Trophoblast cell (in vitro differentiated cells and primary cell): ENCODE measurements around the gene CRYL1. TPM values are rescaled to one million over a fixed set of nuclear protein-coding genes. Genes with fewer than 3 reads are reported as not detected.

Experiments
- DNase-seq, 2 donors: peaks; one replicate each; pipeline ENCODE4 v3.0.0-alpha.2; 2016
- H2AFZ ChIP-seq: 2 replicates; pipeline ENCODE4 v1.6.1; 2013; ENCODE audit warnings: low read length, moderate library complexity, mild to moderate bottlenecking; ENCODE audit not compliant: insufficient read depth, poor library complexity
- H2AK5ac ChIP-seq: 2 replicates; pipeline ENCODE4 v1.6.1; 2013; ENCODE audit warnings: mild to moderate bottlenecking, low read length
- H2BK120ac ChIP-seq: 2 replicates; pipeline ENCODE4 v1.6.1; 2013; ENCODE audit warnings: low read length, mild to moderate bottlenecking, moderate library complexity; ENCODE audit not compliant: insufficient read depth, poor library complexity
- H2BK12ac ChIP-seq: 2 replicates; pipeline ENCODE4 v1.6.1; 2013; ENCODE audit warnings: mild to moderate bottlenecking, low read length, moderate library complexity
- H2BK5ac ChIP-seq: 2 replicates; pipeline ENCODE4 v1.6.1; 2013; ENCODE audit warnings: low read length, low read depth, moderate library complexity, mild to moderate bottlenecking; ENCODE audit not compliant: poor library complexity
- H3K14ac ChIP-seq: 2 replicates; pipeline ENCODE4 v1.6.1; 2013; ENCODE audit warnings: mild to moderate bottlenecking, low read length
- H3K18ac ChIP-seq: 2 replicates; pipeline ENCODE4 v1.6.1; 2013; ENCODE audit warnings: mild to moderate bottlenecking, low read length
- H3K23ac ChIP-seq: 2 replicates; pipeline ENCODE4 v1.6.1; 2013; ENCODE audit warnings: low read length
- H3K27ac ChIP-seq: 2 replicates; pipeline ENCODE4 v1.5.1; 2013; ENCODE audit warnings: low read depth, mild to moderate bottlenecking, inconsistent platforms, low read length, moderate library complexity
- H3K27me3 ChIP-seq: 2 replicates; pipeline ENCODE4 v1.6.1; 2013; ENCODE audit warnings: inconsistent platforms, mild to moderate bottlenecking, low read length, moderate library complexity; ENCODE audit not compliant: insufficient read depth
- H3K36me3 ChIP-seq, 2 experiments: 1 replicate in 1 of 2; 2 replicates in 1 of 2; pipeline ENCODE4 v1.6.1; 2013; ENCODE audit warnings: low read length in 2 of 2, mild to moderate bottlenecking in 2 of 2, moderate library complexity in 1 of 2; ENCODE audit not compliant: insufficient read depth in 2 of 2, control insufficient read depth in 1 of 2
- H3K4ac ChIP-seq: 2 replicates; pipeline ENCODE4 v1.6.1; 2013; ENCODE audit warnings: low read depth, mild to moderate bottlenecking, low read length, moderate library complexity
- H3K4me1 ChIP-seq, 2 experiments: 1 replicate in 1 of 2; 2 replicates in 1 of 2; pipeline ENCODE4 v1.6.1; 2013; ENCODE audit warnings: low read length in 2 of 2, mild to moderate bottlenecking in 2 of 2, moderate library complexity in 1 of 2; ENCODE audit not compliant: insufficient read depth in 2 of 2, control insufficient read depth in 1 of 2
- H3K4me2 ChIP-seq: 2 replicates; pipeline ENCODE4 v1.6.1; 2013; ENCODE audit warnings: inconsistent platforms, mild to moderate bottlenecking, low read length, moderate library complexity
- H3K4me3 ChIP-seq: 2 replicates; pipeline ENCODE4 v1.5.1; 2013; ENCODE audit warnings: mild to moderate bottlenecking, low read depth, low read length, inconsistent platforms
- H3K79me1 ChIP-seq: one replicate; pipeline ENCODE4 v1.6.1; 2013; ENCODE audit warnings: low read length
- H3K79me2 ChIP-seq: 2 replicates; pipeline ENCODE4 v1.6.1; 2013; ENCODE audit warnings: low read length, mild to moderate bottlenecking; ENCODE audit not compliant: control insufficient read depth, insufficient read depth, poor library complexity
- H3K9ac ChIP-seq: 2 replicates; pipeline ENCODE4 v1.6.1; 2013; ENCODE audit warnings: mild to moderate bottlenecking, low read length
- H3K9me3 ChIP-seq: 2 replicates; pipeline ENCODE4 v1.6.1; 2013; ENCODE audit warnings: low read depth, mild to moderate bottlenecking, control low read depth, inconsistent platforms, low read length; ENCODE audit not compliant: insufficient read depth
- H4K12ac ChIP-seq: 2 replicates; pipeline ENCODE4 v1.6.1; 2013; ENCODE audit warnings: low read depth, mild to moderate bottlenecking, low read length, moderate library complexity
- H4K8ac ChIP-seq: 2 replicates; pipeline ENCODE4 v1.6.1; 2013; ENCODE audit warnings: low read depth, mild to moderate bottlenecking, low read length, moderate library complexity
- H4K91ac ChIP-seq: one replicate; pipeline ENCODE4 v1.6.1; 2013; ENCODE audit warnings: low read depth, mild to moderate bottlenecking, low read length, moderate library complexity
- WGBS: extraction: QIAGEN DNeasy Blood & Tissue Kit; methylation state at CpG from one replicate; pipeline ENCODE4 v1.1.7; 2013; ENCODE audit warnings: missing lambda C conversion rate; ENCODE audit not compliant: insufficient read length, insufficient coverage; ENCODE audit errors: extremely low coverage; 5-methylcytosine and 5-hydroxymethylcytosine counted together
- polyA plus RNA-seq: library from polyadenylated mRNA; stranded (reverse); fragments of 200-250 nt; gene quantifications from 2 replicates; pipeline ENCODE4 v1.2.3, GENCODE V29; 2013

The CRYL1 gene, protein sequence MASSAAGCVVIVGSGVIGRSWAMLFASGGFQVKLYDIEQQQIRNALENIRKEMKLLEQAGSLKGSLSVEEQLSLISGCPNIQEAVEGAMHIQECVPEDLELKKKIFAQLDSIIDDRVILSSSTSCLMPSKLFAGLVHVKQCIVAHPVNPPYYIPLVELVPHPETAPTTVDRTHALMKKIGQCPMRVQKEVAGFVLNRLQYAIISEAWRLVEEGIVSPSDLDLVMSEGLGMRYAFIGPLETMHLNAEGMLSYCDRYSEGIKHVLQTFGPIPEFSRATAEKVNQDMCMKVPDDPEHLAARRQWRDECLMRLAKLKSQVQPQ
- polyA plus RNA-seq, result 5.5 and 6.0 TPM in 2 replicates

DNA sequence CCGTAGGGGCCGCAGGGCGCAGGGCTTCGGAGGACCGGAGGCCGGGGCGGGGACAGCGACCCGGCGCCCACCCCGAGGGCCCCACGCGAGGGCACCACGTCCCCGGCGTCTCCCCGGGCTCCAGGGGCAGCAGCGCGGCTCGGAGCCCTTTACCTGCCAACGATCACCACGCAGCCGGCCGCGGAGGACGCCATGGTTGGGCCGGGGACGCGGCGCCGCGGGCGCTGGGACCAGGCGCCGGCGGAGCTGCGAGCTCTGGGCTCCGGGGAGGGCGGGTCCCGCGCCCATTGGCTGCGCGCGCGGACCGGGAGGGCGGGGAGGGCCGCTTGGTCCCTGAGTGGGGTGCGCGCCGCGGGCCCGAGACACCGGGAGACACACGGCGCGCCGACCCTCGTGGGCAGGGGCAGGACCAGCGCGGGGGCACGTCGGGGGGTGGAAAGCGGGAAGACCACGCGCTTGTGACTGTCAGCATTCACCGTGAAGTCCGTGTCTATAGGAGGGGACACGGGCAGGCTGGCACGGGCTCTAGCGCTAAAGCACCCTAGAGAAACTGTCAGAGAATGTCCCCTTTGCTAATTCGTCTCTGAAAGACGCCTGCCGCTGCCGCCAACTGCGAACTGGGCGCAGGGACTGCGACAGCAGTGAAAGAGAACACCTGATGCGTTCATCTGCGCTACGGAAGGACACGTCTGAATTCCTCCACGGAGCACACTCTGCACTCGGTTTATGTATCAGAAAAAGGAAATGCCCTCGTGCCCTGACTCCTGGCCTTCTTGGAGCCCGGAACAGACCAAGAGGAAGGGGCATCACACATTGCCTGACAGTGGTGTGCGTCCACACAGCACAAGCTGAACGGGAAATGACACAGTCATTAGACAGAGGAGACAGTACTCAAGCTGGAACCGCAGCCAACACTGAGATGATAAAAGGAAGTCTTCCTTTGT is at the start of gene CRYL1:
TSS of gene CRYL1 (minus strand) at position 257 of the 944 bp plus-strand sequence. CDS start at position 194, 63 bp downstream.
- H3K9me3 ChIP-seq, result no peaks in the 10 kb centered on the region
- H3K4ac ChIP-seq, result no peak within 1 kb of the TSS
- H4K8ac ChIP-seq, result peak within 1 kb of the TSS; percentile 55
- no peak within 1 kb of the TSS for H4K91ac ChIP-seq
- peak within 1 kb of the TSS; percentile 57 for H3K9ac ChIP-seq
- H2AFZ ChIP-seq, result peak within 1 kb of the TSS; percentile 68
- no peak within 1 kb of the TSS for H2BK120ac ChIP-seq
- H3K36me3 ChIP-seq, result no peaks in the 10 kb centered on the region
- DNase-seq, result peak; percentile 34 to 68
- no peak within 1 kb of the TSS for H2BK5ac ChIP-seq
- H3K79me2 ChIP-seq, result no peaks in the 10 kb centered on the region
- H3K4me2 ChIP-seq, result peak within 1 kb of the TSS; percentile 94
- H3K4me1 ChIP-seq, result peaks cover 0 to 3% of the 10 kb centered on the region in 2 experiments
- no peak within 1 kb of the TSS for H3K27ac ChIP-seq
- H2AK5ac ChIP-seq, result no peak within 1 kb of the TSS
- H4K12ac ChIP-seq, result peak within 1 kb of the TSS; percentile 19
- H3K4me3 ChIP-seq, result peak within 1 kb of the TSS; percentile 83
- no peak within 1 kb of the TSS for H3K23ac ChIP-seq
- no peak within 1 kb of the TSS for H2BK12ac ChIP-seq
- peak within 1 kb of the TSS; percentile 19 for H3K14ac ChIP-seq
- no CpG with 5 or more reads among the region's 89 CpGs for WGBS
- H3K18ac ChIP-seq, result peak within 1 kb of the TSS; percentile 18
- no peaks in the 10 kb centered on the region for H3K27me3 ChIP-seq
- H3K79me1 ChIP-seq, result peaks cover 2% of the 10 kb centered on the region

DNA sequence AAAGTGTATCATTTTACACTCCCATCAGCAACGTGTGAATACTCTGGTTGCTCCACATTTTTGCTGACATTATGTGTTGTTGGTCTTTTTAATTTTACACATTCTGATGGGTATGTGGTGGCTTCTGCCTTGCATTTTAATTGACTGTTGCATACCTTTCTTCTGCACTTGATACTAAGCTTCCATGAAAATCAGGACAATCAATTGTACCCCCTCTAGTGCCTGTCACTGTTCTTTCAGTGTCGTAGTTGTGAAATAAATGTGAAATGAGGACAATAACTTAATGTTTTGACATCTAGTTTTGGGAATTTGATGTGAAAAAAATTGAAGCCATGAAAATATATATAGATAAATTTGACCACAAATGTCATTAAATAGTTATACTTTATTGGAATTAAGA is 48.0 kb upstream of the CRYL1 start:
- no peak overlapping the region for H3K18ac ChIP-seq
- H3K9ac ChIP-seq, result no peak overlapping the region
- no peak overlapping the region for H4K8ac ChIP-seq
- H3K9me3 ChIP-seq, result no peaks in the 10 kb centered on the region
- H3K14ac ChIP-seq, result no peak overlapping the region
- H3K4me1 ChIP-seq, result no peaks in the 10 kb centered on the region
- no peak overlapping the region for H3K27ac ChIP-seq
- no peak overlapping the region for H4K12ac ChIP-seq
- no peak overlapping the region for H3K4me2 ChIP-seq
- no CpG with 5 or more reads among the region's 2 CpGs for WGBS
- H3K27me3 ChIP-seq, result no peaks in the 10 kb centered on the region
- no peak for DNase-seq
- no peak overlapping the region for H2BK120ac ChIP-seq
- H3K79me1 ChIP-seq, result no peaks in the 10 kb centered on the region
- H2AK5ac ChIP-seq, result no peak overlapping the region
- H2BK12ac ChIP-seq, result no peak overlapping the region
- H3K4ac ChIP-seq, result no peak overlapping the region
- no peak overlapping the region for H3K23ac ChIP-seq
- H2BK5ac ChIP-seq, result no peak overlapping the region
- no peak overlapping the region for H4K91ac ChIP-seq
- no peak overlapping the region for H3K4me3 ChIP-seq
- no peaks in the 10 kb centered on the region for H3K79me2 ChIP-seq
- H3K36me3 ChIP-seq, result peaks cover 0 to 3% of the 10 kb centered on the region in 2 experiments
- no peak overlapping the region for H2AFZ ChIP-seq

DNA sequence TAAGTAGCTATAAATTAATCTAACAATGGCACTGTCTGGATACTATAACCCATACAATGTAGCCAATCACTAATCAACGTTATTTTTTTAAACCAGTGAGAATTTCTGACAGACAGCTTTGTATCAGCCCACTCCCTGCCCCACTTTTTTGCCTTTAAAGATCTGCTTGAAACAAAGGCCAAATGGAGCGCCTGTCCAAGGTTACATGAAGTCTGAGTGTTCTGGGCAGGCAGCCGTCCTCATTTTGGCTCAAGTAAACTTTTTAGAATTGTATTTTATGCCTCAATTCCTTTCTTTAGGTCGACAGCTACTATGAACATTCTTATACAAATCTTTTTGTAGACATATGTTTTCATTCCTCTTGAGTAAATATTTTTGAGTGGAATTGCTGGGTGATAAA is 47.5 kb upstream of the CRYL1 start:
- no peak overlapping the region for H3K23ac ChIP-seq
- peaks cover 0 to 3% of the 10 kb centered on the region in 2 experiments for H3K36me3 ChIP-seq
- no CpG with 5 or more reads among the region's 4 CpGs for WGBS
- H3K4me1 ChIP-seq, result no peaks in the 10 kb centered on the region
- no peak overlapping the region for H2BK120ac ChIP-seq
- DNase-seq, result no peak
- no peak overlapping the region for H2BK5ac ChIP-seq
- no peak overlapping the region for H3K27ac ChIP-seq
- no peak overlapping the region for H2AK5ac ChIP-seq
- H3K18ac ChIP-seq, result no peak overlapping the region
- no peak overlapping the region for H4K8ac ChIP-seq
- H3K9me3 ChIP-seq, result no peaks in the 10 kb centered on the region
- no peaks in the 10 kb centered on the region for H3K27me3 ChIP-seq
- no peak overlapping the region for H3K4ac ChIP-seq
- no peaks in the 10 kb centered on the region for H3K79me1 ChIP-seq
- no peak overlapping the region for H3K14ac ChIP-seq
- H2BK12ac ChIP-seq, result no peak overlapping the region
- no peak overlapping the region for H3K4me3 ChIP-seq
- no peak overlapping the region for H2AFZ ChIP-seq
- no peaks in the 10 kb centered on the region for H3K79me2 ChIP-seq
- H4K12ac ChIP-seq, result no peak overlapping the region
- H3K4me2 ChIP-seq, result no peak overlapping the region
- H4K91ac ChIP-seq, result no peak overlapping the region
- H3K9ac ChIP-seq, result no peak overlapping the region

DNA sequence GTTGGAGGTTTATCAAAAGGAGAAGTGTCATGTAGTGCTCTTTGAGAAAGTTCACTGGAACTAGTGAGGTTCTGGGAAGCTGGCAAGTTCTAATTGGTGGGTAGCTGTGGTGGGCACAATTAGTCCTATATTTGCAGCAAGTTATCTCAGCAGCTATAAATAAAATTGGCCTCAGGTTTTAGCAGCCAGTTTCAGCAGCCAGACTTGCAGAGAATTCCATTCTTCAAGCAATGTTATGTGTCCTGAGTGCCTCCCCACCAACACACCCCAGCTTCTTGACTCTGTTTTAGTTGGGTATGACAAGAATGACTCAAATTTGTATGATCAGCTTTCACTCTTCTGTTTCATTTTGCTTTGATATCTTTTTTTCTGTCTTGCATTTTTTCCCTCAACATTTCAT is 46.0 kb upstream of the CRYL1 start:
- no peak overlapping the region for H3K23ac ChIP-seq
- H3K27me3 ChIP-seq, result no peaks in the 10 kb centered on the region
- H3K4me2 ChIP-seq, result no peak overlapping the region
- no peak overlapping the region for H2AK5ac ChIP-seq
- no peak overlapping the region for H2BK5ac ChIP-seq
- no peak overlapping the region for H4K8ac ChIP-seq
- no peak overlapping the region for H4K91ac ChIP-seq
- H2BK120ac ChIP-seq, result no peak overlapping the region
- H3K4me3 ChIP-seq, result no peak overlapping the region
- H3K4me1 ChIP-seq, result peaks cover 0 to 3% of the 10 kb centered on the region in 2 experiments
- H3K18ac ChIP-seq, result no peak overlapping the region
- peaks cover 4% of the 10 kb centered on the region for H3K79me2 ChIP-seq
- no peak overlapping the region for H3K27ac ChIP-seq
- H2BK12ac ChIP-seq, result no peak overlapping the region
- H3K4ac ChIP-seq, result no peak overlapping the region
- no peak overlapping the region for H3K14ac ChIP-seq
- H3K9ac ChIP-seq, result no peak overlapping the region
- peaks cover 7% of the 10 kb centered on the region for H3K79me1 ChIP-seq
- no peak overlapping the region for H4K12ac ChIP-seq
- no peaks in the 10 kb centered on the region for H3K9me3 ChIP-seq
- DNase-seq, result no peak
- H2AFZ ChIP-seq, result no peak overlapping the region
- H3K36me3 ChIP-seq, result peaks cover 0 to 3% of the 10 kb centered on the region in 2 experiments
